ENCODE results near the gene CNRIP1.
A peak's percentile ranks its signal among the peaks of the same experiment; 100 is the strongest.
"Not testable (repeated sequence)": the region's sequence is repeated elsewhere in the genome, so short reads cannot be mapped to it uniquely, and the experiment has no call there.

Gene CNRIP1, protein sequence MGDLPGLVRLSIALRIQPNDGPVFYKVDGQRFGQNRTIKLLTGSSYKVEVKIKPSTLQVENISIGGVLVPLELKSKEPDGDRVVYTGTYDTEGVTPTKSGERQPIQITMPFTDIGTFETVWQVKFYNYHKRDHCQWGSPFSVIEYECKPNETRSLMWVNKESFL

DNA sequence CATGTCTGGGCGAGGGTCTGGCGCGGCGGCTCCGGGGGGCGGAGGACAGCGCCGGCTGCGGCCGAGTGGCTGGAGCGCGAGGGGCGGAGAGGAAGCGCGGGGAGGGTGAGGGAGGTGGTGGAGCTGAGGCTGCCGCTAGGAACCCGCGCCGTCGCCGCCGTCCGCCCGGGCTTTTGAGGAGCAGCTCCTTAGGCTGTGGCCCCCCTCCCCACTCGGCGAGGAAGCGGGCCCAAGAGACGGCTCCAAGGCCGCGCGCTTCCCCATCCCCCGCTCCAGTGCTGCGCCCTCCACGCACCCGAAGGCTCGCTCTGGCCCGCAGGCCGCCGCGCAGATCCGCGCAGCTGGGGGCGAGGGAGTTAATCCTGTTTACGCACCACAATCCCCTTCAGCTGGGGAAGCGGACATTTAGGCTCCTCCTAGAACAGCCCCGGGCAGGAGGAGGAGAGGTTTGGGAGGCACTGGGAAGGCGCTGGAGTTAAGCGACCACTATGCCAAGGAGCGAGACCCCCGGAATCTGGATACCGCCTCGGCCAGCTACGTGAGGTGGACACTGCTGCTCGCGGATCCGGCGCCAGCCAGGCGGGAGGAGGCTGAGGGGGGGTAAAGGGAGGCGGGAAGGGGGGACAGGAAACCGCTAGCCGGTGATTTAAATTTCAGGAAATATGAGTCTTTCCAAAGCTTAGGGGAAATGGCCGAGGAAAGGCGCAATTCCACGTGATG, at the start of gene CNRIP1:
TSS of gene CNRIP1 (minus strand) at position 552 of the 720 bp plus-strand sequence. CDS start at position 3, 549 bp downstream.
- DNase-seq (ENCODE audit: low read depth in 1 of 2, low spot score in 1 of 2), result no peak

DNA sequence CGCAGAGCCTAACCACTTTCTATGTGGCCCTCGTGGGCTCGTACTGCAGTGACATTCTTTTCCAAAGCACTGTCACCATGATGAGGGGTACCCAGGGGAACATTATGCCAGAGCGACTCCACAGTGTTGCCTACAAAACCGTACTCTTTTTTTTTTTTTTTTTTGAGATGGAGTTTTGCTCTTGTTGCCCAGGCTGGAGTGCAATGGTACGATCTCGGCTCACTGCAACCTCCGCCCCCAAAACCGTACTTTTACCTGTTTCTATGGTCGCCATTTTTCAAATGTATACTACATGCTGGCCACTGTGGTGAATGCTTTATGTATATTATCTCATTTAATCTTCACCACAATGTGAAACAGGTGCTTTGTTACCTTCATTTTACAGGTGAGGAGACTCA, 49.6 kb upstream of the CNRIP1 start:
- no peak for DNase-seq (ENCODE audit: low read depth in 1 of 2, low spot score in 1 of 2)

DNA sequence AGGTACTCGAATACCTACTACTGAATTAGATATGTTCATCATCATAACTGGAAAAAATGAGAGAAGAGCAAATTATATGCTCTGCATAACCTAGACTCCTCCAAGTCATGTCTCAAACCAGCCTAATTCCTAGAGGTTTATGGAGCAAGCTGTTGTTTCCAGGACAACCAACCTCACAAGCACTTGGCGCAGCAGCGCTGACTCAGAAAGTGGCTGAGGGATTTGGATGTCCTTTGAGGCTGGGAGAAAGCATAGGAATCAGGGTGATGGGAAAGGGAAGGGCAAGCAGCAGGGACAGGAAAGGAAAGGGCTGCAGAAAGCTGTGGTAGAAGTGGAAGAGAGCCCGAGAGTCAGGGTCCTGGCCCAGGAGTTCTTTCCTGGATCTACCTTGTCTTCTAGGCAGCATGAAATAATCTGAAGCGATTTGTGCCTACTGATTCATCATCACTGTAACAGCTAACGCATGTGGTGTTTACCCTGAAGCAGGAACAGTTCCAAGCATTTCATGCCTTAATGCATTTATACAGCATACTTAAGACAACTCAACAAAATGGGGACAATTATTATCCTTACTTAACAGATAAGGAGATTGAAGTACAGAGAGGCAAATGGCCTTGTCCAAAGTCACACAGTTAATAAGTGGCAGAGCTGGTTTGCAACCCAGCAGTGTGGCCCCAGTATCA, 49.0 kb upstream of the CNRIP1 start:
- no peak for DNase-seq (ENCODE audit: low read depth in 1 of 2, low spot score in 1 of 2)

DNA sequence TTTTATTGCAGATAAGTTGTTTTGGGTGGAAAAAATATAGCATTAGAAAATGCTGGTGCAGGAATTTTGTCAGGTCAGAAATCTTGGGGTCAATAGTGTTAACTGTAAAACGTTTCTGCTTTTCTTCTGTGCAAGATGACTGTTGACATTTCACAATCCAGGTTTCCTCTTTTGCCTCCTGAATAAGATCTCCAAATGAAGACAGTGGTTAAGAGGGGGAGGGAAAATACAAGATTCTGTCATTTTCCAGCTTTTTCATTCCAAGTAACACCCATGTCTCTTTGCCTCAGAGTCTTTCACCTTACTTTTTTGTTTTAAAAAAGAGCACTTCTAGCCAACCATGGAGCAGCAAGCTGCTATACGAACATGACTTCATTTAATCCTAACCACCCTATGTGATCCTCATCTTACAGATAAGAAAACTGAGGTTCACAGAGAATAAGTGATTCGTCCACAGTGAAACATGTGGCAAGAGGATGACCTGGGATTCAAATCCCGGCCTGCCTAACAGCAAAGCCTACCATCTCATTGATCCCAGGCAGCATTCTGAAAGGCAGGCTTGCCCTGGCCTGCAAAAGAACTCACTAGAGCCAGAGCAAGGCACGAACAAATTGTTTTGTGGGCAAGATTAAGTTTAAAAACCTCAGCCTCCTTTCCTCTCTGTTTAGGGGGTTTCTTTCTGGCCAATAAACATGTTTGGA, 48.4 kb upstream of the CNRIP1 start:
- no peak for DNase-seq (ENCODE audit: low read depth in 1 of 2, low spot score in 1 of 2)

DNA sequence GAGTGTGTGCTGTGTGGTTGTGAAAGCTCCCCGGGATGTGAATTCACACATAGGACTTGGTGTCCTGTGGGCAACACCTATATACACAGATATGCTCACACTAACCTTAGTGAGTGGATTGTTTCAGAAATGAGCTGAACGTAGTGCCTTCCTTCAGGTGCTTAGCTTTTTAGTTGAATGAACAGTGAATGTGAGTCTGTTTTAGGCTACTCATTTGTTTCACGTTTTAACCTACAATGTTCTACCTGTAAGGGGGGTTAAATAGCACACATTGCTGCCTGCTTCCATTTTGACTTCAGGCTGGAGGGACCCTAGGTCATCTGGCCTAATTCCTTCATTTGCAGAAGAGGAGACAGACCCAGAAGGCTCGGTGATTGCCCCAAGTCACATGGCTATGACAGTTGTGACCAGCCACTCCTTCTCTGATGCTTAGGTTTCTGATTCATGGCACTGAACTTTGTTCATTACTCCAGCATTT, 46.4 kb upstream of the CNRIP1 start:
- DNase-seq (ENCODE audit: low read depth in 1 of 2, low spot score in 1 of 2), result no peak

DNA sequence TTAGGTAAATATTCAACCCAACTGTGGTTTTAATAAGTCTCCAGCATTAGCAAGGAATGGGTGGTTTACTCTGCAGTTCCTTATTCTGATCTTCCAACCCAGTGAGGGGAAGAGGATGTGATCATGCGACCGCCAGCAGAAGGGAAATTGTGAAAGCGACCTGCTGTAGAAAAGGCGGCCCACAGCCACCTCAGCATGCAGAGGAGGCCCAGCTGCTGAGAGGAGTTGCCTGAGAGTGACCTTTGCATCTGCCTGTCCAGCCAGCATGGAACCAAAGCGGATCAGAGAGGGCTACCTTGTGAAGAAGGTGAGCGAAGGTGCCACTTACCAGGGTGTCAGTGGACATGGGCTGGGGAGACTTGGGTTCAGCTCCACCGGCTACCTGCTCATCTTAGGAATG, 45.3 kb upstream of the CNRIP1 start, which contains the start of gene PLEK:
TSS of gene PLEK (plus strand) at position 196 of the 400 bp plus-strand sequence. CDS start at position 266, 70 bp downstream.
- no peak for DNase-seq (ENCODE audit: low read depth in 1 of 2, low spot score in 1 of 2)

DNA sequence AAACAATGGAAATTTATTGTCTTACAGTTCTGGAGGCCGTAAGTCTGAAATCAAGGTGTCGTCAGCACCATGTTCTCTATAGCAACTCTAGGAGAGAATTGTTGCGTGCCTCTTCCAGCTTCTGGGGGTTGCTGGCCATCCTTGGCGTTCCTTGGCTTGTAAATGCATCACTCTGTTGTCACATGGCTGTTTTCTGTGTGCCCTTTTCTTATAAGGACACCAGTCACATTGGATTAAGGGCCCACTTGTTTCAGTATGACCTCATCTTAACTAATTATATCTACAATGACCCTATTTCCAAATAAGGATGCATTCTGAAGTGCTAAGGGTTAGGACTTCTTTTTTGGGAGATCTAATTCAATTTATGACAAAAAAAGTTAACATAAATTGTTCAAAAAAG, 44.0 kb upstream of the CNRIP1 start:
- no peak for DNase-seq (ENCODE audit: low read depth in 1 of 2, low spot score in 1 of 2)

DNA sequence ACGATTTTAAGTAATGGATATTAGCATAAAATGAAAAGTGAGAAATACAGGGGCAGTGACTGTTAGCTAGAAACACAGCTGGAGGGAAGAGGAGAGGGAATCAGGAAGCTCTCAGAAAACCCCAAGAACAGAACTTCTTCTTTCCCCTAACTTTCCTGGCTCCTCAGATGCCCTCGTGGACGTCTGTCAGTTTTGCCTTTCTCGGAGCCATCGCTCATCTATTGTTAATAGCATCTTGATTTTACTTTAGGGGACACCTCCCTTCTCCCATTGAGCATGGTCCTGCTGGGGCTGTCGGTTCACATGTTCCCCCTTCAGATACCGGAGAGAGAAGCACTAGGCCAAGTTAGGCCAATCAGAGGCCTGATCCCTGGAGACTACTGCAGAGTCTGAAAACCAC, 43.0 kb upstream of the CNRIP1 start:
- no peak for DNase-seq (ENCODE audit: low read depth in 1 of 2, low spot score in 1 of 2)

DNA sequence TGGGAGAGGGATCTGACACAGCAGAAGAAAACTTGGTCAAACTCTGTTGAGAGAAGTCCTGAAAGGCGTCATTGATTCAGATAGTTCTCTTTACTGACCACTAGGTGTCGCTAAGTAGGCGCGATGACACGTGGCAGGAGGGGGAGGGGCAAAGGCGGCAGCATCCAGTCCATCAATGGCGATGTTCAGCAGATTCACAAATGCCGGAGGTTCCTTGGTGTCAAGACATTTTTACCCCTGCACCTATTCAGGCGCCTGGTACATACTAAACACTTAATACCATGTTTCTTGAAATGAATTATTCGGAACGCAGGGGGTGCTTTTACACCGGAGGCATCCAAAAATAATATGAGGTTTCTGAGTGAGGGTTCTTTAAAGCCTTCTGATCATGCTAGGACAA, 42.3 kb upstream of the CNRIP1 start:
- peak; percentile 60 to 82 for DNase-seq (ENCODE audit: low read depth in 1 of 2, low spot score in 1 of 2)

DNA sequence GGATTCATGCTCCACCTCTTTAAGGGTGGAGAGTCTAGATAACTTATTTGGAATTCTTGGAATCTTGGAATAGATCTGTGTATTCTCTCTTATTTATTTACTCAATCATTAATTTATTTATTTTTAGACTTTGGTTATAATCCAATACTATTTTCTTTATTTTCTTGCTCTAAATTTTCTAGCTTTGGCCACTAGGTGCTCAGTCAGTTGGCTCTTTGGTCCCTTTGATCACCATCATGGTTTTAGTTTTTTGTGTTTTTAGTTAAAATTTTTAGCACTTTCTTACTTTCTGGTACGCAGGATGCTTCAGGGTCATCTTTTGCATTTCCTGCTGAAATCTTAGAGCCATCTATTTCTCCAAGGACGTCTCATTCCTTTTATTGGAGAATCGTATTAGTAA, 40.1 kb upstream of the CNRIP1 start:
- DNase-seq (ENCODE audit: low read depth in 1 of 2, low spot score in 1 of 2), result no peak

DNA sequence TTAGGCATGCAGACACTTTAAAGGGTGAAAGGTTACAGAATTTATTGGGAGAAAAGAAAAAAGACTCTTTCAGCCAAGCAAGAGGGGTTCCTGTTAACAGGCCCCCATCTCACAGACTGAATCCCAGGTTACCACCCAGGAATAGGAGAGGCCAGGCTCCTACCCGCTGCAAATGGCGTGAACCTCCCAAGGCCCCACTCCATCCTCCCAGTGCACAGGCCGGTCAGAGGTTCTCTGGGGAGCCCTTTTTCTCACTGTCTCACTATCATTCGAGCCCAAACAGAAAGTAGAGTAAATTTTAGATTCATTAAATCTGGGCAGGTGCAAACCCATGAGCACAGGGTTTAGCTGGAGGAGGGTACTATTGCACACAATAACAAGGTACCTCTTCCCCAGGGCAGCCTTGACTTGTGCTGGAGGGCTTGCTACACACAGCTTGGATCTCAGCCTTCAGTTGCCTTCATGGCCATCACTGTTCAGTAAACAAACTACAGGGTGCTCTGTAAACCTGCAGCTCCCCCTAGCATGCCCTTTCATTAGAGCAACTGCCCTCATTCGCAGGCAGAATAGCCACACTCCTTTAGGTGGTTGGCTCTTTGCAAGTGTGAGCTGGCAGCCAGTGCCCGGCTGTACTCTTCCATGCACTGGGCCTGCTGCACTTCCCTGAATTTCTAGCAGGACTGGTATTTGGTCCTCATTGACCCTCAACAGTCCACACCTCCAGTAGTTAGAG, 38.0 kb upstream of the CNRIP1 start:
- no peak for DNase-seq (ENCODE audit: low read depth in 1 of 2, low spot score in 1 of 2)

DNA sequence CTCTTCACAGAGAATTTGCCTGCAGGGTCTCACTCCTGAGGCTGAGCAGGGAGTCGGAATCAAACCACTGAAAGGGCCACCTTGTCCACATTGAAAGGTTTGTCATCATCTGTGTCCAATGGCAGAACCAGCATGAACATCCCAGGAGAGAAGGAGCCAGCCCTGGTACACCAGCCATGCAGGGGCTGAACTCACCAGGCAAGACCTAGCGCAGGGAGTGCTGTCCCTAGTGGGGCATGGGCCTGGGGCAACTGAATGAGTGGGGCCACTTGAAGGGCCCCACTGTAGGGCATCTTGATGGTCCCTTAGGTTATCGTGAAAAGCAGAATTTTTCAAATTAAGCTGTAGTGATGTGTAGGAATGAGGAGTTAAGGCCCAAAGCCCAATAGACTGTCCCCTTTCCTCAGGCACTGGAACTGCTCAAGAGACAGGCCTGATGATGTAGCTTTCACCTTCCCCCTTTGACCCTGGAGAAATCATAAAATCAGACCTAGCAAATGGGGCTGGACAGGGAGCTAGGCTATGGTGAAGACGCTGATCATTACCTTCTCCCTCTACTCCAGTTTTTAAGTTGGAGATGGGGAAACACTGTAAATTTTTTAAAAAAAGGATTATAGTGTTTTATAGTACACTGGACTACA, 37.0 kb upstream of the CNRIP1 start:
- no peak for DNase-seq (ENCODE audit: low read depth in 1 of 2, low spot score in 1 of 2)

DNA sequence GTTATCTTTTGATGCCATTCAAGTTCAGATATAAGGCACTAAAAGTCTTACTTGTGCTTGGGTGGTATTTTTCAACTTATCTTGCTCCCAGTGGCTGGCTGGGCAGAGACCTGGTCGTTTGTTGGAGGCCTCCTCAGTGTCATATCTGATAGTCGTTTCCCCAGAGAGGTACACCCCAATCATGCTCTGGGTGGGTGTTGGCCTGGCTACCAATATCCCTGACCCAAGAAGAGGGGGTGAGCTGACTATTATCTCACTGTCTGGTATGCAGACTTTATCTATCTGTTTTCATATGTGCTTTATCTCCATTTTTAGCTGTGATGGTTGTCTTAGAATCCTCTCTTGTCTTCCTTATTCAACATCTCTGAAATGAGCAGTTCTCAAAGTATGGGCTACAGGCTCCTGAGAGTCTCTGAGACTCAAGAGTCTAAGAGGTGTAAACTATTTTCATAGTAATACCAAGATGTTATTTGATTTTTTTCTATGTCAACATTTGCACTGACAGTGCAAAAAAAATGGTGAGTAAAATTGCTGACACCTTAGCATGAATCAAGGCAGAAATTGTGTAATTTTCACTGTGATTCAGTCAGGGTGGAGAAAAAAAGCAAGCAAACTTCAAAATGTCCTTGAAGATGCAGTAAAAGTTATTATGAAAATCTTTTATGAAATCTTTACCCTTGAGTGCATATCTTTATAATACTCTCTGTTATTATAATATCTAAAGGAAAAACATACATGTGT, 33.1 kb upstream of the CNRIP1 start:
- no peak for DNase-seq (ENCODE audit: low read depth in 1 of 2, low spot score in 1 of 2)

DNA sequence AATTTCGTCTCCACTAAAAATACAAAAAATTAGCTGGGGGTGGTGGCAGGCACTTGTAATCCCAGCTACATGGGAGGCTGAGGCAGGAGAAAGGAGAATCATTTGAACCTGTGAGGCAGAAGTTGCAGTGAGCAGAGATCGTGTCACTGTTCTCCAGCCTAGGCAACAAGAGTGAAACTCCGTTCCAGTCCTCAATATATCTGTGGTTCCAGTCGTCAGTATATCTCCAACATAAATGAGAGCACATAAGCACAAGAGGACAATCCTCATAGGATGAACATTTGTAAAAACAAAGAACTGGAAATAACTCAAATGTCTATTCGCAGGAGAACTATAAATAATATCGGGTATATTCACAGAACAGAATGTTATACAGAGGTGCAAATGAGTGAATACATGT, 32.2 kb upstream of the CNRIP1 start:
- DNase-seq (ENCODE audit: low read depth in 1 of 2, low spot score in 1 of 2), result no peak

DNA sequence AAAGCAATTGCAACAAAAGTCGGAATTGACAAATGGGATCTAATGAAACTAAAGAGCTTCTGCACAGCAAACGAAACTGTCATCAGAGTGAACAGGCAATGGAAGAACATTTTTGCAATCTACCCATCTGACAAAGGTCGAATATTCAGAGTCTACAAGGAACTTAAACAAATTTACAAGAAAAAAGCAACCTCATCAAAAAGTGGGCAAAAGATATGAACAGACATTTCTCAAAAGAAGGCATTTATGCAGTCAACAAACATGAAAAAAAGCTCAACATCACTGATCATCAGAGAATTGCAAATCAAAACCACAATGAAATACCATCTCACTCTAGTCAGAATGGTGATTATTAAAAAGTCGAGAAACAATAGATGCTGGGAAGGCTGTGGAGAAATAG, 29.3 kb upstream of the CNRIP1 start:
- DNase-seq (ENCODE audit: low read depth in 1 of 2, low spot score in 1 of 2), result not testable (repeated sequence)

DNA sequence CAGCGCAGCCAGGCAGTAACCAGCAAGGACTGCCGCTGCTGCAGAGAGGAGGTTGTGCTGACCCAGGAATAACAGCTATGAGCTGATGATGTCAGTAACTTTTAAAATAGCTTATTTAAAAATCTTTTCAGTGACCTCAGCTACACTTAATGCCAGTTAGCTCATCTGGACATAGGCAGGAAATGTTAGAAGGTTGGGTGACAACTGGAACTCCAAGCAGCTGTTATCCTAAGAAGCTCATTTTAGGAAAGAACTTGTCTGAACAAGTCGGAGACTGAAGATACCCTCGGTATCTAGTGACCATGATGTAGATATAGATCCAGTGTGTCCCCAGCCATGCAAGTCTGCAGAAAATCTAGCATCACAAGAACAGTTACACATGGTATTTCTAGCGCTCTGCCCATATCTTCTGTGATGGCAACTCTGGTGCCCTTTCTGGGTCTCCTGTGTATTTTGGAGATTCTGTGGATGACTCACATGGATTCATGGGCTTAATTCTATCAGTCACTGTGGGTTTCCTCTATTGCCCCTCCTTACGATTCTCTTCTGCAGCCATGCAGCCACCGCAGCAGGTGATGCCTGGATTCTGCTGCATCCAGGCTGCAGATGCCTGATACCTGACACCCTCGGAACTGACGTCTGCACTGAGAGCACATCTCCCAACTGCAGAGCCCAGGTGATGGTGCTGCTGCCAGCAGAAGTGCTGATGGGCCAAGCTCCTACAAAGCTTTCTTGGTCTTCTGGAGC, 25.6 kb upstream of the CNRIP1 start:
- DNase-seq (ENCODE audit: low read depth in 1 of 2, low spot score in 1 of 2), result no peak

DNA sequence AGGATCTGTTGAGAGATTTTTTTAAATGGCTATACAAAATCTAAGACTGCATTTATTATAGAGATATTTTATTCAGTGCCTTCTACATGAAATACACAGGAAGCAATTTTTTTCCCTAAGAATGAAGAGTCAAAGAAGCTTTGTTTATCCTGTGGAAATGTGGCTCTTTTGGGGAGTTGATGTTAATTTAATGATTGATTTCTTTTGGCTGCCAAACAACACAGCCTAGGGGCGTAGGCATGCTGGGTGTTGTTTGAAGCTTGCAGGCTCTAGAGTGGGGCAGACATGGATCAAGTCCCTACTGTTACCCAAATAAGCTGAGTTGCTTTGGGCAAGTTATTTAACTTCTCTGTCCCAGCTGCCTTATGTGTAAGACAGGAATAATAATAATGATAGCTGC, 24.3 kb upstream of the CNRIP1 start:
- no peak for DNase-seq (ENCODE audit: low read depth in 1 of 2, low spot score in 1 of 2)

DNA sequence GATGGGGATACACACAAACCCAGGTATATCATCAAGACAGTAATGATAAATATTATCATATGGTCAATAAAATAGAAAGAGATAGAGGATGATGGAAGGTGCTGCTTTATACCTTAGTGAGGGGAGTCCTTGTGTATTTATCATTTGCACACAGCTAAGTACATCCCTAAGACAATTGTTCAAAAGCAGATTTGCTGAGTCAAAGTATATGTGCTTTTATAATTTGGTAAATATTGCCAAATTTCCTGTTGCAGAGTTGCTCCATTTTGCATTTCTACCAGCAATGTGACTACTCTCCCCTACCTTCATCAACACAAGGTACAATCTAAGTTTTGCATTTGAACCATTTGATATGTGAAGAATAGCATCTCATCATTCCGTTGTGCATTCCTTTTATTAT, 22.7 kb upstream of the CNRIP1 start:
- no peak for DNase-seq (ENCODE audit: low read depth in 1 of 2, low spot score in 1 of 2)

DNA sequence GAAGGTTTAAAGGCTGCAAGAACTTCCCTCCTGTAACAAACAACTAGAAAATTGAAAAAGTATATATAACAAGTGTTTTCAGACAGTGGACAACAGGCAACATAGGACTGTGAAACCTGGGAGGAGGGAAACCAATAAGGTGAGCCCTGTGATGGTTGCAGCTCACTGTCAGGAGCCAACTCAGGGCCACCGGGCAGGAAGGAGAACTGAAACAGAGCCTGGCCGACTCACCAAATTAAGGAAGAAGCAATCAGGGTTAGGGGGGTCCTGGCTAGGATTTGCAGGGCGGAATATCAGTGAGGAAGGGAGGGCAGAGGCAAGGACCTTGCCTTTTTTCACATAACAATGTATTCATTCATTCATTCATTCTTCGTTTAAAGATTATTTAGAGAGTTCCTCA, 21.8 kb upstream of the CNRIP1 start:
- no peak for DNase-seq (ENCODE audit: low read depth in 1 of 2, low spot score in 1 of 2)
